Measurements from ENCODE around the gene LMNA.

DNA sequence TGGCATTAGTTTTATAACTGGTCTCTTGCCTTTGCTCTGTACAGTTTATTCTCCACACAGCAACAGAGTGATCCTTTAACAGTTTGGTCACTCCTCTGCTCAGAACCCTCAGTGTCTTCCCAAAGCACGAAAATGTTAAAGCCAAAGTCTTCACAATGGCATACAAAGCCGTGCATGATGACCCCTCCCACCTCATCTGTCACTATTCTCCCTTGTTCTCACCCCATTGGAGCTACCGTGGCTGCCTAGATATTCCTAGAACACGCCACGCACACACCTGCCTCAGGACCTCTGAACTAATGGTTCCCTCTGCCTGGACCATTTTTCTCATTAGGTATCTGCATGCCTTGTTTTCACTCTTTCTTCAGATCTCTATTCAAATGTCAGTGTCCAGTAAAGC lies 30.2 kb downstream of the LMNA start:
- TF ChIP-seq, protein P1, sequence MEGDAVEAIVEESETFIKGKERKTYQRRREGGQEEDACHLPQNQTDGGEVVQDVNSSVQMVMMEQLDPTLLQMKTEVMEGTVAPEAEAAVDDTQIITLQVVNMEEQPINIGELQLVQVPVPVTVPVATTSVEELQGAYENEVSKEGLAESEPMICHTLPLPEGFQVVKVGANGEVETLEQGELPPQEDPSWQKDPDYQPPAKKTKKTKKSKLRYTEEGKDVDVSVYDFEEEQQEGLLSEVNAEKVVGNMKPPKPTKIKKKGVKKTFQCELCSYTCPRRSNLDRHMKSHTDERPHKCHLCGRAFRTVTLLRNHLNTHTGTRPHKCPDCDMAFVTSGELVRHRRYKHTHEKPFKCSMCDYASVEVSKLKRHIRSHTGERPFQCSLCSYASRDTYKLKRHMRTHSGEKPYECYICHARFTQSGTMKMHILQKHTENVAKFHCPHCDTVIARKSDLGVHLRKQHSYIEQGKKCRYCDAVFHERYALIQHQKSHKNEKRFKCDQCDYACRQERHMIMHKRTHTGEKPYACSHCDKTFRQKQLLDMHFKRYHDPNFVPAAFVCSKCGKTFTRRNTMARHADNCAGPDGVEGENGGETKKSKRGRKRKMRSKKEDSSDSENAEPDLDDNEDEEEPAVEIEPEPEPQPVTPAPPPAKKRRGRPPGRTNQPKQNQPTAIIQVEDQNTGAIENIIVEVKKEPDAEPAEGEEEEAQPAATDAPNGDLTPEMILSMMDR (conservative IDR thresholded peaks at IDR 0.05; ENCODE audit: low read depth, low read length), result no peak
- TF ChIP-seq EZH2 (IDR thresholded peaks at IDR 0.05; ENCODE audit: borderline replicate concordance, low read depth, low read length, poor library complexity, severe bottlenecking), result no peak

Measured in A673 (cell line).